ENCODE data around the gene GIMD1.
A peak's percentile ranks its signal among the peaks of the same experiment; 100 is the strongest.
"Not testable (repeated sequence)": the region's sequence is repeated elsewhere in the genome, so short reads cannot be mapped to it uniquely, and the experiment has no call there.

GIMD1 gene

GRCh38 chr4:106334741-106335470 is 33.7 kb downstream of the GIMD1 start:
- in situ Hi-C loops (cut with HindIII; ENCODE audit: low sequenced_read_pairs) = no loop called here
- peak; percentile 32 for DNase-seq (ENCODE audit: low read depth, low spot score)
- TF ChIP-seq, protein P1, sequence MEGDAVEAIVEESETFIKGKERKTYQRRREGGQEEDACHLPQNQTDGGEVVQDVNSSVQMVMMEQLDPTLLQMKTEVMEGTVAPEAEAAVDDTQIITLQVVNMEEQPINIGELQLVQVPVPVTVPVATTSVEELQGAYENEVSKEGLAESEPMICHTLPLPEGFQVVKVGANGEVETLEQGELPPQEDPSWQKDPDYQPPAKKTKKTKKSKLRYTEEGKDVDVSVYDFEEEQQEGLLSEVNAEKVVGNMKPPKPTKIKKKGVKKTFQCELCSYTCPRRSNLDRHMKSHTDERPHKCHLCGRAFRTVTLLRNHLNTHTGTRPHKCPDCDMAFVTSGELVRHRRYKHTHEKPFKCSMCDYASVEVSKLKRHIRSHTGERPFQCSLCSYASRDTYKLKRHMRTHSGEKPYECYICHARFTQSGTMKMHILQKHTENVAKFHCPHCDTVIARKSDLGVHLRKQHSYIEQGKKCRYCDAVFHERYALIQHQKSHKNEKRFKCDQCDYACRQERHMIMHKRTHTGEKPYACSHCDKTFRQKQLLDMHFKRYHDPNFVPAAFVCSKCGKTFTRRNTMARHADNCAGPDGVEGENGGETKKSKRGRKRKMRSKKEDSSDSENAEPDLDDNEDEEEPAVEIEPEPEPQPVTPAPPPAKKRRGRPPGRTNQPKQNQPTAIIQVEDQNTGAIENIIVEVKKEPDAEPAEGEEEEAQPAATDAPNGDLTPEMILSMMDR (IDR thresholded peaks at IDR 0.05; ENCODE audit: low read depth, low read length) = no peak
- no peak overlapping the region for H3K4me3 ChIP-seq (ENCODE audit: low read depth, low read length)

DNA sequence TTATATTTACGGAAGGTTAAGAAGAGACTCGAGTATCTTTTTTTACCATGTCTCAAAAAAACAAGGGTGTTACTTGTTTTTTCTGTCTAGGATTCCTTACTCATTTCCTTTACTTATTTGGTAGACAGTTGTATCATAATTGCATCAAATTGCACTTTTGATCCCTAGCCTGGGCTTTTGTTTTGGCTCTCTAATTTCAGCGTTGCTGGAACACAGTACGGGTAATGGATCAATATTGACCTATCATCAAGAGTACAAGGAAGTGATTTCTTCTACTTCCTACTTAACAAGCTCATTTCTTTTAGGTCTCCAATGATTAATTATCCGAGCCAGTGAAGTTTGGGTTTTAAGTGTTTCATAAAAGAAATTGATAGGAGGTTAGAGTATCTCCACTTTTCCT is 35.4 kb downstream of the GIMD1 start:
- TF ChIP-seq, protein P1 (IDR thresholded peaks at IDR 0.05; ENCODE audit: low read depth, low read length) = no peak
- no peak for DNase-seq (ENCODE audit: low read depth, low spot score)
- in situ Hi-C loops (cut with HindIII; ENCODE audit: low sequenced_read_pairs) = no loop called here
- H3K4me3 ChIP-seq (ENCODE audit: low read depth, low read length) = no peak overlapping the region

- in situ Hi-C loops (cut with HindIII; ENCODE audit: low sequenced_read_pairs) = no loop called here
- H3K4me3 ChIP-seq (ENCODE audit: low read depth, low read length) = no peak overlapping the region
- peak; percentile 65 for DNase-seq (ENCODE audit: low read depth, low spot score)
- TF ChIP-seq, protein P1 (IDR thresholded peaks at IDR 0.05; ENCODE audit: low read depth, low read length) = peak; percentile 77
Measured at GRCh38 chr4:106329041-106329618, 39.4 kb downstream of the GIMD1 start.

- DNase-seq (ENCODE audit: low read depth, low spot score) = no peak
- TF ChIP-seq, protein P1 (IDR thresholded peaks at IDR 0.05; ENCODE audit: low read depth, low read length) = no peak
- in situ Hi-C loops (cut with HindIII; ENCODE audit: low sequenced_read_pairs) = no loop called here
- H3K4me3 ChIP-seq (ENCODE audit: low read depth, low read length) = no peak overlapping the region
Measured at GRCh38 chr4:106325800-106326199, 42.8 kb downstream of the GIMD1 start.

DNA sequence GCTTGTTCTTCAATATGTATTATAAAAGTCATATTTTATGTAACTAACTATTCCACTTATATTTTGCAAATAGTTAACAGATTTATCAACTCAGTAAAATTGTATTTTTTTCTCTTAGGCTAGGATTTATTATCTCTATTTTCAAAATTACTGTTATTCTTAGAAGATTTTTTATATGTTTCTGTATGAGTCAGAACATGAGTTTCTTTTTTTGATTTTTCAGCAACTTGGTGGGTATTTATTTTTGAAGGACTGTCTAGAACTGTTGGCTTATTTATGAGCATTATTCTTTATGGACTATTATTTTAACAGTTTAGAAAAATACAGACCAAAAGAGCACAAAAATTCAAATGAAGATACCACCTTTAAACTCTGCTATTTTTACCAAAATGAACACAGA is 45.5 kb downstream of the GIMD1 start:
- in situ Hi-C loops (cut with HindIII; ENCODE audit: low sequenced_read_pairs) = no loop called here
- TF ChIP-seq, protein P1 (IDR thresholded peaks at IDR 0.05; ENCODE audit: low read depth, low read length) = no peak
- H3K4me3 ChIP-seq (ENCODE audit: low read depth, low read length) = no peak overlapping the region
- no peak for DNase-seq (ENCODE audit: low read depth, low spot score)

DNA sequence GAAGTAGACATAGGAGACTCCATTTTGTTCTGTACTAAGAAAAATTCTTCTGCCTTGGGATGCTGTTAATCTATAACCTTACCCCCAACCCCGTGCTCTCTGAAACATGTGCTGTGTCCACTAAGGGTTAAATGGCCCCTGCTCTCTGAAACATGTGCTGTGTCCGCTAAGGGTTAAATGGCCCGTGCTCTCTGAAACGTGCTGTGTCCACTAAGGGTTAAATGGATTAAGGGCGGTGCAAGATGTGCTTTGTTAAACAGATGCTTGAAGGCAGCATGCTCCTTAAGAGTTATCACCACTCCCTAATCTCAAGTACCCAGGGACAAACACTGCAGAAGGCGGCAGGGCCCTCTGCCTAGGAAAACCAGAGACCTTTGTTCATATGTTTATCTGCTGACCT is 46.8 kb downstream of the GIMD1 start:
- H3K4me3 ChIP-seq (ENCODE audit: low read depth, low read length); DNase-seq (ENCODE audit: low read depth, low spot score); in situ Hi-C loops (cut with HindIII; ENCODE audit: low sequenced_read_pairs): not testable (repeated sequence)

DNA sequence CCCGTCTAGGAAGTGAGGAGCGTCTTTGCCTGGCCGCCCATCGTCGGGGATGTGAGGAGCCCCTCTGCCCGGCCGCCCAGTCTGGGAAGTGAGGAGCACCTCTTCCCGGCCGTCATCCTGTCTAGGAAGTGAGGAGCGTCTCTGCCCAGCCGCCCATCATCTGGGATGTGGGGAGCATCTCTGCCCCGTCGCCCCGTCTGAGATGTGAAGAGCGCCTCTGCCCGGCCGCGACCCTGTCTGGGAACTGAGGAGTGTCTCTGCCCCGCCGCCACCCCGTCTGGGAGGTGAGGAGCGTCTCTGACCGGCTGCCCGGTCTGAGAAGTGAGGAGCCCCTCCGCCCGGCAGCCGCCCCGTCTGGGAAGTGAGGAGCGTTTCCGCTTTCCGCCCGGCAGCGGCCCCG is 47.4 kb downstream of the GIMD1 start:
- DNase-seq (ENCODE audit: low read depth, low spot score); in situ Hi-C loops (cut with HindIII; ENCODE audit: low sequenced_read_pairs); H3K4me3 ChIP-seq (ENCODE audit: low read depth, low read length): not testable (repeated sequence)
